K562 (cell line): ENCODE data around the gene SPCS2. TPM values are rescaled to one million over a fixed set of nuclear protein-coding genes. Genes with fewer than 3 reads are reported as not detected.
A peak's percentile ranks its signal among the peaks of the same experiment; 100 is the strongest.

Experiments used
- BCOR ChIP-seq: fragments of 450-650 bp; IDR thresholded peaks from 2 replicates; pipeline ENCODE4 v1.6.1; 2016
- CEBPG ChIP-seq, 3 experiments: fragments of 200-800 bp in 1 of 3; sonication (Bioruptor generic) in 1 of 3; sonication (generic) in 1 of 3; formaldehyde crosslinking in 1 of 3; IDR thresholded peaks in 2 of 3; conservative IDR thresholded peaks in 1 of 3; 2 replicates each; pipeline versions ENCODE4 v1.6.1 to v1.8.0; 2016 to 2022; ENCODE audit warnings: missing compliant biosample characterization in 2 of 3, missing genetic modification characterization in 2 of 3, mild to moderate bottlenecking in 1 of 3, missing genetic modification reagents in 1 of 3
- CGGBP1 ChIP-seq: fragments of 250-450 bp; sonication (Bioruptor Pico); IDR thresholded peaks from 2 replicates; pipeline ENCODE4 v1.9.0; 2021; ENCODE audit warnings: mild to moderate bottlenecking
- CREM ChIP-seq: IDR thresholded peaks from 2 replicates; pipeline ENCODE4 v1.6.1; 2014; ENCODE audit warnings: antibody characterized with exemption, low read depth
- CXXC5 ChIP-seq: fragments of 250-450 bp; sonication (Bioruptor Pico); IDR thresholded peaks from 2 replicates; pipeline ENCODE4 v1.8.0; 2022; ENCODE audit warnings: inconsistent platforms, mild to moderate bottlenecking, moderate library complexity
- DIDO1 ChIP-seq: fragments of 450-650 bp; IDR thresholded peaks from 2 replicates; pipeline ENCODE4 v1.6.1; 2016; ENCODE audit warnings: low read depth, missing biosample characterization, missing genetic modification characterization
- E2F8 ChIP-seq: fragments of 450-650 bp; IDR thresholded peaks from 2 replicates; pipeline ENCODE4 v1.7.1; 2018; ENCODE audit warnings: mild to moderate bottlenecking, low read depth; ENCODE audit not compliant: partially characterized antibody
- ELF1 ChIP-seq: fragments of 200-800 bp; sonication (Bioruptor generic); IDR thresholded peaks from 2 replicates; pipeline ENCODE4 v1.6.1; 2016; ENCODE audit warnings: missing genetic modification characterization, missing compliant biosample characterization
- EP400 ChIP-seq: fragments of 450-650 bp; IDR thresholded peaks from 2 replicates; pipeline ENCODE4 v1.6.1; 2017; ENCODE audit warnings: antibody characterized with exemption, mild to moderate bottlenecking, moderate library complexity
- GABPB1 ChIP-seq: sonication (generic); formaldehyde crosslinking; IDR thresholded peaks from 2 replicates; pipeline ENCODE4 v1.8.0; 2022; ENCODE audit warnings: mild to moderate bottlenecking, missing genetic modification reagents
- HCFC1 ChIP-seq: IDR thresholded peaks from 2 replicates; pipeline ENCODE4 v1.6.1; 2012; ENCODE audit warnings: low read depth, low read length, improper control_type of control experiment
- HDAC1 ChIP-seq, 2 experiments: fragments of 450-650 bp; IDR thresholded peaks; 2 replicates each; pipeline ENCODE4 v1.6.1; 2016 to 2017; ENCODE audit warnings: inconsistent platforms in 1 of 2, mild to moderate bottlenecking in 1 of 2, moderate library complexity in 1 of 2
- HEY1 ChIP-seq: fragments of 250-450 bp; sonication (Bioruptor Pico); IDR thresholded peaks from 2 replicates; pipeline ENCODE4 v1.5.0; 2020; ENCODE audit warnings: mild to moderate bottlenecking, moderate library complexity, borderline replicate concordance
- LARP7 ChIP-seq: fragments of 450-650 bp; IDR thresholded peaks from 2 replicates; pipeline ENCODE4 v1.6.1; 2016
- MXI1 ChIP-seq: IDR thresholded peaks from 2 replicates; pipeline ENCODE4 v1.6.1; 2011; ENCODE audit warnings: low read depth, mild to moderate bottlenecking, improper control_type of control experiment, low read length
- MYNN ChIP-seq, 2 experiments: sonication (generic); formaldehyde crosslinking in 1 of 2; IDR thresholded peaks; 2 replicates each; pipeline versions ENCODE4 v1.5.0 to v1.6.1; 2016 to 2020; ENCODE audit warnings: antibody characterized with exemption in 1 of 2, missing genetic modification reagents in 1 of 2
- NKRF ChIP-seq: fragments of 450-650 bp; IDR thresholded peaks from 2 replicates; pipeline ENCODE4 v1.6.1; 2016; ENCODE audit warnings: borderline replicate concordance
- POLR2AphosphoS2 ChIP-seq: IDR thresholded peaks from 2 replicates; pipeline ENCODE4 v1.6.1; 2012; ENCODE audit warnings: low read length, improper control_type of control experiment
- RBFOX2 ChIP-seq: fragments of 200-400 bp; formaldehyde crosslinking; IDR thresholded peaks from 2 replicates; pipeline ENCODE4 v1.6.1; 2017; ENCODE audit warnings: low read depth, mild to moderate bottlenecking, low read length, moderate library complexity
- RBM39 ChIP-seq: fragments of 200-400 bp; formaldehyde crosslinking; optimal IDR thresholded peaks from 2 replicates; pipeline ENCODE3; 2018; ENCODE audit warnings: low read depth, low read length
- TEAD2 ChIP-seq: fragments of 450-650 bp; IDR thresholded peaks from 2 replicates; pipeline ENCODE4 v1.6.1; 2016; ENCODE audit warnings: missing genetic modification characterization, control low read depth, missing compliant biosample characterization
- ZEB2 ChIP-seq: fragments of 450-650 bp; IDR thresholded peaks from 2 replicates; pipeline ENCODE4 v1.6.1; 2016
- ZFX ChIP-seq: sonication (generic); formaldehyde crosslinking; IDR thresholded peaks from 2 replicates; pipeline ENCODE4 v1.8.0; 2022; ENCODE audit warnings: mild to moderate bottlenecking, missing genetic modification reagents, moderate library complexity
- polyA plus RNA-seq, 8 experiments: library from polyadenylated mRNA; depleted of rRNA in 4 of 8; stranded (reverse) in 5 of 8; unstranded in 3 of 8; fragments of >200 nt; fragmentation: Nextera tagmentation in 2 of 8; fragmentation: Illumina TruSeq in 1 of 8; extraction: Ambion mirVana in 2 of 8; extraction: Trizol in 1 of 8; gene quantifications; 2 replicates each; pipeline versions ENCODE4 v1.2.1 to v1.2.3, GENCODE V29; 2011 to 2014; ENCODE audit warnings: inconsistent platforms in 1 of 8, missing spikeins in 1 of 8
- total RNA-seq, 7 experiments: library from RNA; depleted of rRNA in 6 of 7; stranded (reverse); fragments of >200 nt in 6 of 7; fragmentation: Illumina TruSeq in 2 of 7; extraction: Trizol in 2 of 7; gene quantifications; 2 replicates each; pipeline versions ENCODE4 v1.2.1 to v1.2.3, GENCODE V29; 2011 to 2021; ENCODE audit warnings: low replicate concordance in 1 of 7

SPCS2 gene
- total and polyA plus RNA-seq, 9 of the 15 experiments (the other 6 are each of a cell fraction or from before 2014, with no cell fraction given): 38.2 to 458 (median 193) TPM

GRCh38 chr11:74988541-74989259 is 39.6 kb downstream of the SPCS2 start, which contains the start of gene NEU3 (continued):
- TF ChIP-seq DIDO1 (tag) (no peak), POLR2AphosphoS2 (peak; percentile 83; the same call in 1 of the 2 replicates), BCOR (no peak), MXI1 (0 out of 2 replicates have a peak, but pooled peaks have one; percentile 33), RBM39 (peak; percentile 53), CGGBP1 (CRISPR knock-in tag) (peak; percentile 46; the same call in 1 of the 2 replicates), E2F8 (no peak), EP400 (peak; percentile 47; the same call in 1 of the 2 replicates), ZFX (CRISPR knock-in tag) (peak; percentile 45; the same call in 1 of the 2 replicates), ELF1 (tag) (peak; percentile 34; the same call in 1 of the 2 replicates), RBFOX2 (peak; percentile 78), ZEB2 (peak; percentile 86), CEBPG (CRISPR knock-in tag; IDR thresholded peaks at IDR 0.05) (0 out of 2 replicates have a peak, but pooled peaks have one; percentile 18), CEBPG (tag; conservative IDR thresholded peaks at IDR 0.05 in 1 of 2, IDR thresholded peaks at IDR 0.05 in 1 of 2) (peak in 1 of 2 experiments; percentile 65; a peak in 2 of 4 replicates), CREM (peak; percentile 70; the same call in 1 of the 2 replicates), CXXC5 (CRISPR knock-in tag) (peak; percentile 57; the same call in 1 of the 2 replicates), NKRF (peak; percentile 72; the same call in 1 of the 2 replicates), LARP7 (peak; percentile 53; the same call in 1 of the 2 replicates), GABPB1 (CRISPR knock-in tag) (peak; percentile 84), TEAD2 (tag) (no peak), HDAC1 (IDR thresholded peaks at IDR 0.05) (peak in 1 of 2 experiments; percentile 72; a peak in 1 of 4 replicates), MYNN (IDR thresholded peaks at IDR 0.05) (peak; percentile 11; the same call in 1 of the 2 replicates), MYNN (CRISPR knock-in tag; IDR thresholded peaks at IDR 0.05) (no peak), HCFC1 (peak; percentile 56), HEY1 (CRISPR knock-in tag) (0 out of 2 replicates have a peak, but pooled peaks have one; percentile 43)
